Loucy (cell line): ENCODE results near the gene PCDHGA4.

Experiments used
- EZH2phosphoT487 ChIP-seq: fragments of 200-600 bp; IDR thresholded peaks from 2 replicates; pipeline ENCODE4 v1.6.1; 2018; ENCODE audit warnings: antibody characterized with exemption, mild to moderate bottlenecking, moderate library complexity, borderline replicate concordance
- TF ChIP-seq, protein P1 (sequence below): fragments of 200-600 bp; sonication (generic); conservative IDR thresholded peaks from 2 replicates; pipeline ENCODE4 v1.5.1; 2014; ENCODE audit warnings: mild to moderate bottlenecking, antibody characterized with exemption, low read length

DNA sequence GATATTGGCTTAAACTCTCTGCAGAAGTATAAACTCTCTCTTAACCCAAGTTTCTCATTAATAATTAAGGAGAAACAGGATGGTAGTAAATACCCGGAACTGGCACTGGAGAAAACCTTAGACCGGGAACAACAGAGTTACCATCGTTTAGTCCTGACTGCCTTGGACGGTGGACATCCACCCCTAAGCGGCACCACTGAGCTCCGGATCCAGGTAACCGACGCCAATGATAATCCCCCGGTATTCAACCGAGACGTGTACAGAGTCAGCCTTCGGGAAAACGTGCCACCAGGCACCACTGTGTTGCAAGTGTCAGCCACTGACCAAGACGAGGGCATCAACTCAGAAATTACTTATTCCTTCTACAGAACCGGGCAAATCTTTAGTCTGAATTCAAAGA, 43.8 kb downstream of the PCDHGA4 start:
- TF ChIP-seq, protein P1, sequence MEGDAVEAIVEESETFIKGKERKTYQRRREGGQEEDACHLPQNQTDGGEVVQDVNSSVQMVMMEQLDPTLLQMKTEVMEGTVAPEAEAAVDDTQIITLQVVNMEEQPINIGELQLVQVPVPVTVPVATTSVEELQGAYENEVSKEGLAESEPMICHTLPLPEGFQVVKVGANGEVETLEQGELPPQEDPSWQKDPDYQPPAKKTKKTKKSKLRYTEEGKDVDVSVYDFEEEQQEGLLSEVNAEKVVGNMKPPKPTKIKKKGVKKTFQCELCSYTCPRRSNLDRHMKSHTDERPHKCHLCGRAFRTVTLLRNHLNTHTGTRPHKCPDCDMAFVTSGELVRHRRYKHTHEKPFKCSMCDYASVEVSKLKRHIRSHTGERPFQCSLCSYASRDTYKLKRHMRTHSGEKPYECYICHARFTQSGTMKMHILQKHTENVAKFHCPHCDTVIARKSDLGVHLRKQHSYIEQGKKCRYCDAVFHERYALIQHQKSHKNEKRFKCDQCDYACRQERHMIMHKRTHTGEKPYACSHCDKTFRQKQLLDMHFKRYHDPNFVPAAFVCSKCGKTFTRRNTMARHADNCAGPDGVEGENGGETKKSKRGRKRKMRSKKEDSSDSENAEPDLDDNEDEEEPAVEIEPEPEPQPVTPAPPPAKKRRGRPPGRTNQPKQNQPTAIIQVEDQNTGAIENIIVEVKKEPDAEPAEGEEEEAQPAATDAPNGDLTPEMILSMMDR = no peak
- no peak for TF ChIP-seq EZH2phosphoT487
